Skeletal muscle tissue (tissue), 4 donors: ENCODE measurements around the gene CORO2A. TPM values are rescaled to one million over a fixed set of nuclear protein-coding genes. Genes with fewer than 3 reads are reported as not detected.

Experiments
- H3K27ac ChIP-seq: one replicate; pipeline ENCODE4 v1.7.0; 2013; ENCODE audit warnings: mild to moderate bottlenecking, low read depth, low read length, inconsistent platforms
- H3K27me3 ChIP-seq, 3 donors: one replicate each; pipeline ENCODE4 v1.7.0; 2013; ENCODE audit warnings: low read length in 3 of 3; ENCODE audit not compliant: control insufficient read depth in 3 of 3, insufficient read depth in 3 of 3
- H3K36me3 ChIP-seq, 3 donors: one replicate each; pipeline ENCODE4 v1.7.0; 2013; ENCODE audit warnings: low read length in 3 of 3; ENCODE audit not compliant: control insufficient read depth in 3 of 3, insufficient read depth in 3 of 3
- H3K4me1 ChIP-seq, 3 donors: one replicate each; pipeline ENCODE4 v1.7.0; 2013; ENCODE audit warnings: low read length in 3 of 3, mild to moderate bottlenecking in 3 of 3; ENCODE audit not compliant: control insufficient read depth in 3 of 3, insufficient read depth in 3 of 3
- H3K4me3 ChIP-seq, 3 donors: one replicate each; pipeline ENCODE4 v1.7.0; 2013; ENCODE audit warnings: low read length in 3 of 3
- H3K9ac ChIP-seq, 3 donors: one replicate each; pipeline ENCODE4 v1.7.0; 2013; ENCODE audit warnings: low read length in 3 of 3, mild to moderate bottlenecking in 3 of 3, moderate library complexity in 2 of 3, low read depth in 1 of 3
- H3K9me3 ChIP-seq, 3 donors: one replicate each; pipeline ENCODE4 v1.7.0; 2013; ENCODE audit warnings: low read length in 3 of 3; ENCODE audit not compliant: control insufficient read depth in 3 of 3
- total RNA-seq: library from RNA; depleted of rRNA; stranded (reverse); fragments of >200 nt; gene quantifications from one replicate; pipeline ENCODE4 v1.2.3, GENCODE V29; 2014
- donor health status: Osteomylitis.

The CORO2A gene
- under 0.01 TPM for total RNA-seq

GRCh38 chr9:98192503-98193335 is at the start of gene CORO2A:
CORO2A (minus strand) TSS chr9:98192637; CDS start chr9:98157660, 34,977 bp downstream.
- Histone ChIP-seq H3K4me1 (peaks cover 5 to 13% (median 8%) of the 10 kb centered on the region in 3 donors), H3K9ac (peak within 1 kb of the TSS; percentile 51 to 74 (median 67)), H3K27ac (no peak within 1 kb of the TSS), H3K36me3 (no peaks in the 10 kb centered on the region), H3K27me3 (peaks cover 3 to 11% (median 6%) of the 10 kb centered on the region in 3 donors), H3K4me3 (peak within 1 kb of the TSS; percentile 68 to 79 (median 68)), H3K9me3 (no peaks in the 10 kb centered on the region)

- Histone ChIP-seq H3K36me3 (peaks cover 0 to 3% (median 1%) of the 10 kb centered on the region in 3 donors), H3K4me3 (no peak overlapping the region), H3K9ac (no peak overlapping the region), H3K27me3 (no peaks in the 10 kb centered on the region), H3K9me3 (no peaks in the 10 kb centered on the region), H3K27ac (no peak overlapping the region), H3K4me1 (no peaks in the 10 kb centered on the region)
Measured at GRCh38 chr9:98241357-98242300, 49.2 kb upstream of the CORO2A start.

- Histone ChIP-seq H3K27ac (no peak overlapping the region), H3K4me3 (no peak overlapping the region), H3K9ac (no peak overlapping the region), H3K36me3 (peaks cover 0 to 3% (median 1%) of the 10 kb centered on the region in 3 donors), H3K27me3 (no peaks in the 10 kb centered on the region), H3K9me3 (no peaks in the 10 kb centered on the region), H3K4me1 (no peaks in the 10 kb centered on the region)
Measured at GRCh38 chr9:98240475-98240874, 48.0 kb upstream of the CORO2A start.

GRCh38 chr9:98236901-98237487 is 44.6 kb upstream of the CORO2A start:
- Histone ChIP-seq H3K4me3 (no peak overlapping the region), H3K27ac (no peak overlapping the region), H3K36me3 (peaks cover 8 to 13% (median 10%) of the 10 kb centered on the region in 3 donors), H3K4me1 (no peaks in the 10 kb centered on the region), H3K27me3 (no peaks in the 10 kb centered on the region), H3K9me3 (no peaks in the 10 kb centered on the region), H3K9ac (no peak overlapping the region)

GRCh38 chr9:98235126-98235525 is 42.7 kb upstream of the CORO2A start:
- H3K36me3 ChIP-seq = peaks cover 8 to 15% (median 13%) of the 10 kb centered on the region in 3 donors
- no peak overlapping the region for H3K4me3 ChIP-seq
- no peak overlapping the region for H3K9ac ChIP-seq
- no peaks in the 10 kb centered on the region for H3K27me3 ChIP-seq
- H3K9me3 ChIP-seq = no peaks in the 10 kb centered on the region
- H3K27ac ChIP-seq = no peak overlapping the region
- H3K4me1 ChIP-seq = no peaks in the 10 kb centered on the region

GRCh38 chr9:98234245-98234825 is 41.9 kb upstream of the CORO2A start:
- no peak overlapping the region for H3K9ac ChIP-seq
- no peaks in the 10 kb centered on the region for H3K9me3 ChIP-seq
- no peak overlapping the region for H3K27ac ChIP-seq
- no peaks in the 10 kb centered on the region for H3K4me1 ChIP-seq
- no peaks in the 10 kb centered on the region for H3K27me3 ChIP-seq
- H3K4me3 ChIP-seq = no peak overlapping the region
- H3K36me3 ChIP-seq = peaks cover 8 to 16% (median 13%) of the 10 kb centered on the region in 3 donors

- H3K27me3 ChIP-seq = no peaks in the 10 kb centered on the region
- no peak overlapping the region for H3K9ac ChIP-seq
- no peak overlapping the region for H3K4me3 ChIP-seq
- no peak overlapping the region for H3K27ac ChIP-seq
- no peaks in the 10 kb centered on the region for H3K9me3 ChIP-seq
- H3K36me3 ChIP-seq = peaks cover 15 to 22% (median 17%) of the 10 kb centered on the region in 3 donors
- H3K4me1 ChIP-seq = no peaks in the 10 kb centered on the region
Measured at GRCh38 chr9:98232926-98233325, 40.5 kb upstream of the CORO2A start.

GRCh38 chr9:98231770-98232478 is 39.5 kb upstream of the CORO2A start:
- no peaks in the 10 kb centered on the region for H3K9me3 ChIP-seq
- peaks cover 15 to 22% (median 17%) of the 10 kb centered on the region in 3 donors for H3K36me3 ChIP-seq
- H3K27me3 ChIP-seq = no peaks in the 10 kb centered on the region
- no peak overlapping the region for H3K27ac ChIP-seq
- no peak overlapping the region for H3K4me3 ChIP-seq
- H3K9ac ChIP-seq = no peak overlapping the region
- H3K4me1 ChIP-seq = peaks cover 3 to 4% (median 4%) of the 10 kb centered on the region in 3 donors

- peaks cover 15 to 22% (median 17%) of the 10 kb centered on the region in 3 donors for H3K36me3 ChIP-seq
- no peak overlapping the region for H3K4me3 ChIP-seq
- peaks cover 8 to 15% (median 11%) of the 10 kb centered on the region in 3 donors for H3K4me1 ChIP-seq
- H3K27me3 ChIP-seq = no peaks in the 10 kb centered on the region
- no peaks in the 10 kb centered on the region for H3K9me3 ChIP-seq
- H3K27ac ChIP-seq = no peak overlapping the region
- H3K9ac ChIP-seq = no peak overlapping the region
Measured at GRCh38 chr9:98230789-98231188, 38.4 kb upstream of the CORO2A start.
